ENCODE data around the gene ELMOD3.
"Not testable (repeated sequence)": the region's sequence is repeated elsewhere in the genome, so short reads cannot be mapped to it uniquely, and the experiment has no call there.

Gene ELMOD3

DNA sequence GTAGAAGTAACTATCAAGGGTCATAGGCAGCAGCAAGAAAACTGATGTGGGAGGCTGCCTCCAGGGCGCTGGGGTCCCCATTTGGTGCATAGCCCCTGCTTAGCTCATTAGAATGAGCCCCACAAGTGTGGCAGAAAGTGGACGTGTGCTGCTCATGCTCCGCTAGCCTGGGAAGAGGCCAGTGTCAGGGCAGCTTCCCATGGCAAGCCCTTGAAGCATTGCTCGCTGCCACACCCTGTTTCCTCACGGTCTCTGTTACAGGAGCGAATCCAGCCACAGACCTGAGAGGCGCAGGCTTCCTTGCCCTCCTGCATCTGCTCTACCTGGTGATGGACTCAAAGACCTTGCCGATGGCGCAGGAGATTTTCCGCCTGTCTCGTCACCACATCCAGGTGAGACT, 22.5 kb downstream of the ELMOD3 start:
- no peak for DNase-seq

DNA sequence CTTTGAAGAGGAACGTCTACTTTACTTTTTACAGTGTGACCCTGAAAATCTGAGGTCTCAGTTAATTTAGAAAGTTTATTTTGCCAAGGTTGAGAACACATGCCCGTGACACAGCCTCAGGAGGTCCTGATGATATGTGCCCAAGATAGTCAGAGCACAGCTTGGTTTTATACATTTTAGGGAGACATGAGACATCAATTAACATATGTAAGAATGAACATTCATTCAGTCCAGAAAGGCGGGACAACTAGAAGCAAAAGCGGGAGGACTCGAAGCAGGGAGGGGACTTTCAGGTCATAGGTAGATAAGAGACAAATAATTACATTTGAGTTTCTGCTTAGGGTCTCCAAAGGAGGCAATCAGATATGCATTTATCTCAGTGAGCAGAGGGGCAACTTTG, 23.7 kb downstream of the ELMOD3 start:
- DNase-seq: no peak

DNA sequence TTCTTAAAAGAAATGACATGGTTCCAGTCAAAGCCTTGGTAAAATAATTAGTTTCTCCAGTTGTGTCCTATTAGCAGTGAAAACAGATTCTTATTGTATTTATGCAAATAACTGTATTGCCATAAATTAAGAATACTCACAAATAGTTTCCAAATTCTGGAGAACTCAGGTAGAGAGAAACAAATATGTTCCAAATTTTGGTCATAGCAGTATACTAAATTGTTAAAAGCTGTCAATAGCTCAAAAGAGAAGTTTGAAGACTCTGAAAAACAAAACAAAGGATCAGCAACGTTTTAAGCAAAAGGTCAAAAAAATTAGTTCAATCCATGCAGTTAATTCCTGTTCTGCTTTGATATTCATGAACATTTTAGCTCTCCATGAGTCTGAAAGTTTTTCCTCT, 25.5 kb downstream of the ELMOD3 start:
- no peak for DNase-seq

DNA sequence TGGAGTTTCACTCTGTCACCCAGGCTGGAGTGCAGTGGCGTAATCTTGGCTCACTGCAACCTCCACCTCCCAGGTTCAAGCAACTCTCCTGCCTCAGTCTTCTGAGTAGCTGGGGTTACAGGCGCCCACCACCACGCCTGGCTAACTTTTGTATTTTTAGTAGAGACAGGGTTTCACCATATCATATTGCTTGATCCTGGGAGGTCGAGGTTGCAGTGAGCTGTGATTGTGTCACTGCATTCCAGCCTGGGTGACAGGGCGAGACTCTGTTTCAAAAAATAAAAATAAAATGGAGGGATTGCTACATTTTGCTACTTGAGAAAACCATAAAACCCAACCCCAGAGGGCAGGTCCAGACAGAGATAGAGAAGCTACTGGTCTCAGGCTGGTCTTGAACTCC, 28.6 kb downstream of the ELMOD3 start:
- not testable (repeated sequence) for DNase-seq

DNA sequence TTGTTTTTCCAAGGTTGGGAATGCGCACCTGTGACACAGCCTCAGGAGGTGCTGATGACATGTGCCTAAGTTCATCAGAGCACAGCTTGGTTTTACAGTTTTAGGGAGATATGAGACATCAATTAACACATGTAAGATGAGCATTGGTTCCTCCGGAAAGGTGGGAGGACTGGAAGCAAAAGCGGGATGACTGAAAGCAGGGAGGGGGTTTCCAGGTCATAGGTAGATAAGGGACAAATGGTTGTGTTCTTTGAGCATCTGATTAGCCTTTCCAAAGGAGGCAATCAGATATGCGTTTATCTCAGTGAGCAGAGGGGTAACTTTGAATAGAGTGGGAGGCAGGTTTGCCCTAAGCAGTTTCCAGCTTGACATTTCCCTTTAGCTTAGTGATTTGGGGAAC, 29.3 kb downstream of the ELMOD3 start:
- DNase-seq: no peak

DNA sequence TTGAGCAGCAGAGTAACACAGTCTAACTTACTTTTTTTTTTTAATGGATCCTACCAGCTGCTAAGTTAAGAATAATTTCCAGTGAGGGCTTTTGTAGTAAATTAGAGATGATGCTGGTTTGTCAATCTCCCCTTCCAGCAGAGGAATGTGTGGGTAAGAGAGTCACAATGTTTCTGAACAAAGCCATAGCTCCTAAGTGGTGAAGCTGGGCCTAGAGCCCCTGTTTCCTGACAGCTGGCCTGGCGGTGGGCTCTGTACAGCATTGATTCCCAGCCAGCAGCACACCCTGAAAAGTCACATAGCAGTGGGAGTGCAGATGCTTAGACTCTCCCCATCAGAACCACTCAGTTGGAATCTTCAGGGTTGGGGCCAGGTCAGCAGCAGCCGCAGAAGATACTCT, 31.2 kb downstream of the ELMOD3 start:
- no peak for DNase-seq

DNA sequence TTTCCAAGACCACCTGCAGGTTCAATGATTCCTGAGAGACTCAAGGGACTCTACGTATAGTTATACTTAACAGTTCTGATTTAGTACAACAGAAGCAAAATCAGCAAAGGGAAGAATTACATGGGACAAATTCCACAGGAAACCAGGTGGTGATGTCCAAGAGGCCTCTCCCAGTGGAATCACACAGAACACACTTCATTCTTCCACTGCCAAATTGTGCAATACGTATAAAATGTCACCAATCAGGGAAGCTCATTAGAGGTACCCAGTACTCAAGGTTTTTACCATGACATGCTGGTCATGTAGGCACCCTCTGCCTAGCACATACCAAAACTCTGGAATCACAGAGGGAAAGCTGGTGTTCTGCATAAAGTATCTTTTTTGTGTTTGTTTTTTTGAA, 33.2 kb downstream of the ELMOD3 start:
- DNase-seq: no peak

DNA sequence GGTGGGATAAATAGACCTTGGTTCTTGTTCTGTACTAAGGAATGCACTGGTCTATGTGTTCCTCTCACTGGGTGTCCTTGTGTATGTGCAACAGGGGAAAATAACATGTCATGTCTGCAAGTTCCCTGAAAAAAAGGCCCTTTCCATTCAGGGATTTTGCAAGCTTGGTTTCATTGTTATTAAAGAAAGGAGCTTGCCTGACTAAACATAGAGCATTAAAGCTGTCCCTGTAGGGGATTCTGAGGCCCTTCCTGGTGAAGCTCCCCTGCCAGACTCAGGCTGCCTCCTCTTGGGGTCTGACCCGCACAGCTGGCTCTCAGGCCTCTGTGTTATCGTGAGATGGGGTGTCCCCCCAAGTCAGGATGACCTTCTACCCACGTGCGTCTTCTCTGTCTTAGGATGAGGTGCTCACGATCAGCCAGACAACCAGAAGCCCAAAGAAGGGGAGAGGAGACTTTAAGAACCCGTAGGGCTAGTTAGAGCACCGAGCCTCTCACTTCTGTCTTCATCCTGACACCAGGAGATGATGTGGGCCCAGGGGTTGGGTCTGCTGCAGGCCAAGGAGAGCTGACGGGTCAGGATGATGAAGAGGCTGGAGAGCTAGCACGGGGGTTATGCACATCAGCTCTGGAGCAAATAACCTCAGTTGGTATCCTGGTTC, 34.4 kb downstream of the ELMOD3 start:
- no peak for DNase-seq

DNA sequence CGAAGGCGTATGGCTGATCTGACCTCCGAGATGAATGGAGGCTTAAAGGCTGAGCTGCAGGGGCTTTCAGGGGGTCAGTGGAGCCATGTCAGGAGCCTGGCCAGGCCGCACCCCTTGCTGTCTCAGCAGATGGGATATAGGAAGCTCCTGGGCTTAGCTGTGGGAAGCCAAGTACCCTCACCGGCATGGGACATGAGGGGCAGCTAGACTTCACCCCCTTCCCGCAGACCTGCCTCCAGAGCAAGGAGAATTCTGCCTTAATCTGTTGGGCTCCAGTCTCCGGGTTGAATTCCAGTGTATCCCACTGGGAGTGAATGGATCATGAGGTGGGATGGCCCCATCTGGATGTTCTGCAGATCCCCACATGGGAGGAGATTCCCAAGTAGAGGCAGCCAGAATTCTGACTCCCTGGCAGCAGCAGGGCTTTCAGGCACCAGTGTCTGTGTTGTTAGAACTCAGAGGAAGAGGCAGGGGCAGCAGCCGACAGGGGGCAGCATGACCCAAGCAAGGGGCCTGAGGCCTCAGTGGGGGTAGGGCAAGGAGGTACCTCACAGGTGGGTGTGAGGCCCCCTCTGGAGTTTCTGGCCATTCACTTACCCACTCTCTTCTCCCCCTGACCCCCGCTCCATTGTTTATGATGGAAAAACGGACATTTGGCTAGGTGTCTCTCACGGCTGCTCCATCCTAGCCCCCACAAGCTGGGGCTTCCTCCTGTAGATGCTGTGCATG, 36.5 kb downstream of the ELMOD3 start:
- peak; percentile 62 for DNase-seq

DNA sequence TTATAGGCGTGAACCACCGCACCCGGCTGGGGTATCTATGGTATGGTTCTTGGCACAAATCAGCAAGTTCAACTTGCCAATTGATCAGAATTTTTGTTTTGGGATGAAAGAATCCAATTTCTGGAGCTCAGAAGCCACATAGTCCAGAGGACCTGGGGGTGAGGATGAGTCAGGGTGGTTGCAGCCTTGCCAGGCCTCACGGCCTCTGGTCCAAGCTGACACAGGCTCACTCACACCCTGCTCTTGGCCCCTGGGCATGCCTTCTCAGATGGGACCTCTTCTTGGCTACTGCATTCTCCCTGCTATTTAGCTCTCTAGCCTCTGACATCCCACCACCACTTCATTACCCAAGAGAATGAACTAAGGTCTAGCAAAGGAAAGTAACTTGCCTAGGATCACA, 39.3 kb downstream of the ELMOD3 start:
- no peak for DNase-seq

DNA sequence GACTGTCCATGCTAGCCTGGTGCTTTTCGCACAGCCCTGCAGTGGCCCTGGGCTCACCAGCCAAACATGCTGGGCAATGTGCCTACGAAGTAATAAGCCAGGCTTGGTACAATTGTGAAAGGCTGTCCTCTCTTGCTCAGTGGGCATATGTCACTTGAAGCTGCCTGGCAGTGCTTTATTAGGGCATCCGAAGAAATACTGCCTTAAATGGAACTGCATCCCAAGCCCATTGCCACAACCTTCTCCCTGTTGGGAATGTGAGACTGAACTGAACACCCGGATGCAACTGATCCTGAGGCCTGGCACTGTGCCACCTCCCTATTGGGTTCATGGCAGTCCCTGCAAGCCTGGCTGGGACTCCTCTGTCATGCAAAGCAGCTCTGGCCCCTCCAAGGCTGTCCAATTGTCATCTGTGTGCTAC, 39.7 kb downstream of the ELMOD3 start:
- no peak for DNase-seq

DNA sequence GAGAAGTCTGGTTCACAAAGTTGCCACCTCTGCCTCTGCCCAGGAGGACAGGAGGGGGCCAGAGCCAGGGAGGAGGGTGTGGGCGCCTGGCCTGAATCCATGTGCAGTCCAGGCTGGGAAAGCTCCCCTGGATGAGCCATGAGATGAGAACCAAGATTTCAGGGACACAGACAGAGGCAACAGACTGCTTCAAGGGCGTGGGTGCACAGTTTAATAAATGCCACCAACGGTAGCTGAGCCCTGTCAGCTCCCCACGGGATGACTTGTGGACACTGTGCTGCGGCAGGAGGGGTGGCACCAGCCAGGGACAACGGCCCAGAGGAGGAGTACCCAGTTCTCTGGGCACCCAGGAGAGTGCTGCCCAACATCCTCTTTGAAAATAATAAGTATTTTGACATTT, 40.4 kb downstream of the ELMOD3 start:
- no peak for DNase-seq

DNA sequence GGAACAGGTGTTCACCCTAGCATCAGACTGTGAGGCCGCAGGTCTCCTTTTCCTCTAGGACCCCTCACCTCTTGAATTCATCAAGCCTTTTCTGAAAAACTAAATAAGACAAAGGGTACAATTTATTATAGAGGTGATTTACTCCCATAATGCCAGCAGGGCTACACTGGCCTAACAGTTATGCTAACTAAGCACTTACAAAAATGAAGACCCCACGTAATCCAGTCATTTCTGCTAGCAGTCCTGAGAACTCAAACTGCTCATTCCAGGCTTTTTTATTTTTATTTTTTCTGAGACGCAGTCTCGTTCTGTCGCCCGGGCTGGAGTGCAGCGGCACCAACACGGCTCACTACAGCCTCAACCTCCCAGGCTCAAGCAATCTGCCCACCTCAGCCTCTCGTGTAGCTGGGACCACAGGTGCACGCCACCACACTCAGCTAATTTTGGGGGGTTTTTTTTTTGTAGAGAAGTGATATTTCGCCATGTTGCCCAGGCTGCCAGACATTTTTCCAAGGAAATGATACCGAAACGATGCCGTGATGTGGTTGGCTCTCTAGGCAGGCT, 41.4 kb downstream of the ELMOD3 start:
- DNase-seq: no peak

DNA sequence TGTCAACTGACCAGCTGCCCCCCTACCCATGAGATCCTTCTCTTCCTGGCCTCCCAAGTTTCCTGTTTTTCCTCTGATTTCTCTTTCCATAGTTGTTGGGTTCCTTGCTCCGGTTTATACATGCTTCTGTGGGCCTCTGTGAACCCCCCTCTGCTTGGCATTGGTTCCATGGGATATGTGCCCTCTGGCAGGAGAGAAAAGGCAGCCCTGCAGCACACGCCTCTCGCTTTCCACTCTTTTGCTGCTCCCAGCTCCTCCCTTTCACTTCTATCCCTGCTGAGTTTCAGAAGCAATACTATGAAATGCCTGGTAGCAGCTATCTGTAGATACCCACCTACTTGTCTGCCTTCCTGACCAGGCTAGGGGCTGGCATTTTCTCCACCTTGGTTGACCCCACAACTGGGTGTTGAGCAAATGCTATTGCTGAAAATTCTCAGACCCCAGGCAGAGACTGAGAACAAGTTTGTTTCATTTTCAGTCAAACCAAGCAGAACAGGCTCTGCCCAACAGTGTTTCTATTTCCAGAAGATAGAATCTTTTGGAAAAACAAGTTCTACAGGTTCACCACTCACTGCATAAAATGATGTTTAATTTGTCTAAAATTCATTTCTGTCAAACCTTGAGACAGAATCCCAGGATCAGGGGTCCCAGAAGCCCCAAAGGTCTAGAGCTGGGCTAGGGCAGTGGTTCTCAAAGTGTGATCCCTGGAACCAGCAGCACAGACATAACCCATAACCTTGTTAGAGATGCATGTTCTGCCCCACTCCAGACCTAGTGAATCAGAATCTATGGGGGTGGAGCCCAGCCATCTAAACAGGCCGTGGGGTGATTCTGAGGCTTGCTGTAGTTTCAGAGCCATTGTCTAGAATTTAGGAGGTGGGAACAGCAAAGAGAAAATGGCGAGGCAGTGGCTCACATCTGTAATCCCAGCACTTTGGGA, 42.2 kb downstream of the ELMOD3 start:
- no peak for DNase-seq

DNA sequence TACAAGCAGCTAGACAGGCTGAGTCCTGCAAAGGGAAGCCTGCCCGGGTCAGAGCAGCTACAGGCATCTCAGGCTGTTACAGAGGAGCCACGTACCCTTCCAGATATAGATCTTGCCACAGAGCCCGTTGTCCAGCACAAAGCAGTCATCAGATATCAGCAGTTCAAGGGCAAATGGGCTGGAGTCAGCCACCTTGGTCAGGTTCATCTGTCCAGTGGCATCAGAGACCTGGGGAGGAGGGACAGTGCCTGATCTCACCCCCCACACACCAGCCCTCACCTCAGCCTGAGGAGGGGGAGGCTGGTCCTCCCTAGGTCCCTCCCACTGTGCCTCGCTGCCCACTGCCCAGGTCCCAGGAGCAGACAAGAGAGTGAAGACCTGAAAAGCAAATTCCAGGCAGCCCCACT, 43.4 kb downstream of the ELMOD3 start:
- no peak for DNase-seq

DNA sequence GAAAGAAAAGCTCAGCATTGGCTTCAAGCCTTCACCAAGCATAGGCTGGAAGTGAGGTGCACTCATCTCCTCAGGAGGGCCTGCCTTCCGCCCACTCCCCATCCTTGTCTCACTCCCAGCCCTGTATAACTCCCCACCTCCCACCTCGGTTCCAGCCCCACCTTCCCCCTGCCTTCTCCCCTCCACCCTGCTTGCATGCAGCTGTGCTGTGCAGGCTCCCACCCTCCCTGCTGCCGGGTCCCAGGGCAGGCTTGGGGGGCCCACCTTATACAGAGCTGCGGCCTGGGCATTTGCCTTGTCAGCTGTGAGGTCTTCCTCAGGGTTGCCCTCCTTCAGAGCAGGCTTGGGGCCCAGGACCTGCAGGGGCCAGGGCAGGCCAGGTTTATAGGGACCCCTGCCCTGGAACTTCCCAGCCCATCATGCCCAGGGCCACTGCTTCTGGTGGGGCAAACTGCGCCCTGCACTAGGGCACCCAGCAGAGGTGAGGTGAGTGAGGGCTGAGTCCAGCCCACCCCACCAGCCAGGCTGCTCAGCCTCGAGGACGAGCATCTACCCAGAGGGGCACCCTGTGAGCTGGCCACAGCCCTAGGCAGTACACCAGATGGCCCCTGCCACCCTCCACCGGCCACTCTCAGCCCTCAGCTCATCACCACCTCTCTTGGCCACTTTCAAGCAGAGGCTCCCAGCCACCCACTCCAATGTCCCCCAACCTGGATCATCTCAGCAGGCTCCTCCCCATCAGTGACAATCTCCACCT, 44.0 kb downstream of the ELMOD3 start:
- no peak for DNase-seq

DNA sequence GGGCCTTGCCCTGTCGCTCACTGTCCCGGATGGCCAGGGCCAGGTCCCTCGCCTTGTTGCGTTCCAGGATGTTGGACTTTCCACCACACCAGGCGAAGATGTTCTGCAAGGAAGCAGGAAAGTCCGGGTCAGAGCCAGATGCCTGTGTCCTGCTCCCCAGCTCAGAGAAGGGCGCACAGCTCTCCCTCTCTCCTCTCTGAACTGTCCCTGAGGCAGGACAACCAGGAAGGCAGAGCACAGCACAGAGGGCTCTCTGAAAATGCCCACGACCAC, 44.5 kb downstream of the ELMOD3 start:
- DNase-seq: no peak

DNA sequence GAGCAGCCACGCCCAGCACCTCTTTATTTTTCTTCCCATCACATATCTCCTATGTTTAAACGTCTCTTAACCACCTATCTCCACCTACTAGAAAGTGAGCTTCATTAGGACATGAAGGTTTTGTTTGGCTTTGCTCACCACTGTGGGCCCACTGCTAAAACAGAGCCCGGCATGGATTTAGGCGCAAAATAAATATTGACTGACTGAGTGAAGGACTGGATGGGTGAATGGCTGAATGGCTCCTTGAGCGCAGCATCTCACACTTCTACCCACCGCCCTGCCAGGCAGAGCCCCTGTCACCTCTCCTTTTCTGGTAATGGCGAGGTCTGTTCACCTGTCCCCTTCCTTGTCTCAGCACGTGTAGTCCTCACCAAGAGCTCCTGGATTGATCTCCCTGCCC, 45.5 kb downstream of the ELMOD3 start:
- no peak for DNase-seq

DNA sequence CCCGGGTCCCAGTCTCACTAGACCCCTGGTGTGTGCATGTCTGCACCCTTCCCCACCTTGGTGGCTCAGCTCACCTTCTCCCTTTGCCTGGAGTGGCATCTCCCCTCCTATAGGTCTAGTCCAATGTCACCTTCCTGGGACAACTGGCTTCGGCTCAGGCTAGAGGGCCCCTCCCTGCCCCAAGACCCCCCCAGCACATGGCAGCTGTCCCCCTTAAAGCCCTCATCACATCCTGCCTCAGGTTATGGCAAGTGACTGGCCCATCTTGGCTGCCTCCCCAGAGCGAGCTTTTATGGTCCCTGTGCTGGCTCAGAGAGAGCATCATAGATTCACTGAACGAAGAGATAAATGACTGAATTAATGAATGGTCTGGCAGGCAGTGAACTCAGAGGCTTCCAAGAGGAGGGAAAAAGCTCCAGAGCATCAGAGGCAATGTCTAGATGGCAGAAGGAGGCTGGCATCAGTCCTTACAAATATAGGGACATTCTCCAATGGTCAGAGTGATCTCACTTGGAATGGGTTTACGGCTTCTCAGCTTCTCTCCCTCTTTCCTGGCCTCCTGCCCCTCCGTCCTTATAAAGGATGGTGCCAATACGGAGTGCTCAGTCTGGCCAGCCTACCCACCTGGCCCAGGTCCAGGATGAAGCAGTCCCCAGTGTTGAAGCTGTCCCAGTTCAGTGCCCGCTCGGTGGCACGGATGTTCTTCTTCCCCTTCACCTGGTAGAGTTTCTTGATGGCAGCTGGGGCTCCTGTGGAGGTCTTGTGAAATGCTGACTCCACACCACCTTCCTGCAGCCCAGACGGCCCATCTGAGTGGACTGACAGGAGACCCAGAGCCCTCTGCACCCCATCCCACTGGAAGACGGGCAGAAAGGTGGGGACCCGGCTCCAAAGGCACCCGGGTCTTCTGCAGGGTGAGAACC, 46.2 kb downstream of the ELMOD3 start:
- DNase-seq: no peak

DNA sequence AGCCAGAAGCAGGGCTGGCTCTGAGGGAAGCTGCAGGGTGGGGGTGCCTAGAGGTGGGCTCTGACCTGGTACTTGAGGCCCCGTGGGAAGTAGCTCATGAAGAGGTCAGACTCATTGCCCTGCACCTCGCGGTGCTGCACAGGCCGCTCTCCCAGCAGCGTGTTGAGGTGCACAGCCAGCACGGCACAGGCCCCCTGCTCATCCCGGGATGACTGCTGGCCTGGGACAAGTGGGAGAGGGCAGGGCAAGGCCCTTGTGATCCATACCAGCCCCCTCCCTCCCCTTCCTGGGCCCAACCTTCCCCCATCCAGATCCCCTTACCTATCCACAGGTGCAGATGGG, 46.9 kb downstream of the ELMOD3 start:
- no peak for DNase-seq

DNA sequence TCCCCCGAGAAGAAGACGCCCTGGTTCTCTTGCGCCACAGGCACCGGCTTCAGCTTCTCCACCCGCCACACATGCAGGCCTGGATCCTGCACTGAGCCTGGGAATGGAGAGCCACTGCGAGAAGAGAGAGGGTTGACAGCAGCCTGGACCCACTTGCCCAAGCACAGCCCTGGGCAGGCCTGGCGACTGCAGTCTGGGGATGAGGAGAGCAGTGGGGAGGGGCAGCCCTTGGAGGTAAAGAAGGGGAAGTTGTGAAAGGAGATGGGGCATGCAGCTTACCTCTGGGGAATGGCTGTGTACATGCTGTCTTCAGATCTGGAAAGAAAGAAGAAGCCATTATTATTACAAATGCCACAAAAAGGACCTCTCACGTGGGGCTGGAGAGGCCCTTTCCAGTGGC, 47.3 kb downstream of the ELMOD3 start:
- no peak for DNase-seq
